ENCODE data around the gene KLHDC7B.

KLHDC7B gene

GRCh38 chr22:50545522-50546325 is at the start of gene KLHDC7B:
KLHDC7B (plus strand) TSS chr22:50545899; CDS start chr22:50546244, 345 bp downstream.
- DNase-seq: peak in 1 of 2 donors; percentile 60

GRCh38 chr22:50497093-50497492 is 48.6 kb upstream of the KLHDC7B start:
- no peak for DNase-seq

GRCh38 chr22:50498322-50498890 is 47.3 kb upstream of the KLHDC7B start:
- peak; percentile 73 to 82 for DNase-seq

GRCh38 chr22:50500452-50500851 is 45.2 kb upstream of the KLHDC7B start:
- no peak for DNase-seq

- DNase-seq: no peak
Observed at GRCh38 chr22:50502096-50502495, 43.6 kb upstream of the KLHDC7B start.

- no peak for DNase-seq
Observed at GRCh38 chr22:50502628-50503474, 42.8 kb upstream of the KLHDC7B start.

GRCh38 chr22:50503475-50504145 is 42.1 kb upstream of the KLHDC7B start:
- DNase-seq: no peak

- DNase-seq: no peak
Observed at GRCh38 chr22:50504369-50505211, 41.1 kb upstream of the KLHDC7B start.

GRCh38 chr22:50505276-50505775 is 40.4 kb upstream of the KLHDC7B start:
- no peak for DNase-seq

GRCh38 chr22:50505776-50506610 is 39.7 kb upstream of the KLHDC7B start:
- no peak for DNase-seq

- no peak for DNase-seq
Observed at GRCh38 chr22:50506611-50507420, 38.9 kb upstream of the KLHDC7B start.

- peak; percentile 92 to 94 for DNase-seq
Observed at GRCh38 chr22:50507421-50507990, 38.2 kb upstream of the KLHDC7B start, which contains the start of gene LMF2. LMF2 (minus strand) TSS chr22:50507702; CDS start chr22:50507675, 27 bp downstream.

- peak; percentile 96 to 98 for DNase-seq
Observed at GRCh38 chr22:50507991-50508884, 37.5 kb upstream of the KLHDC7B start, which contains the start of gene NCAPH2. NCAPH2 (plus strand) TSS chr22:50508224; CDS start chr22:50508338, 114 bp downstream.

- no peak for DNase-seq
Observed at GRCh38 chr22:50508897-50509296, 36.8 kb upstream of the KLHDC7B start.

- no peak for DNase-seq
Observed at GRCh38 chr22:50513175-50513574, 32.5 kb upstream of the KLHDC7B start.

GRCh38 chr22:50516068-50516467 is 29.6 kb upstream of the KLHDC7B start:
- no peak for DNase-seq

- DNase-seq: no peak
Observed at GRCh38 chr22:50516891-50517290, 28.8 kb upstream of the KLHDC7B start.
